PC-3 (cell line): ENCODE measurements around the gene STK25. TPM values are rescaled to one million over a fixed set of nuclear protein-coding genes. Genes with fewer than 3 reads are reported as not detected.

Experiments
- ATAC-seq: fragments of 200-7000 bp; cut with Tn5 transposase; 2 replicates; pipeline ENCODE4 v1.9.1; 2020; ENCODE audit warnings: mild to moderate bottlenecking, moderate library complexity
- BruUV-seq: library from RNA; stranded (reverse); fragments of 400-500 nt; replicated peaks from 2 replicates; lab custom pipeline; 2021; lab: Mats Ljungman, UMichigan
- CTCF ChIA-PET: fragments of 300-600 bp; sonication (Branson Sonifier 250); formaldehyde crosslinking; loops from one replicate; lab custom pipeline; 2022; ENCODE audit warnings: antibody characterized with exemption; lab: Charles Lee
- POLR2A ChIA-PET: fragments of 300-600 bp; sonication (Branson Sonifier 250); formaldehyde crosslinking; loops from one replicate; lab custom pipeline; 2022; ENCODE audit warnings: antibody characterized with exemption; ENCODE audit not compliant: unreplicated experiment; lab: Charles Lee
- DNase-seq: peaks from one replicate; pipeline ENCODE4 v3.0.0-alpha.2; 2015
- H2AFZ ChIP-seq: fragments of 300-600 bp; sonication (generic); 2 replicates; pipeline ENCODE4 v1.6.0; 2016; ENCODE audit warnings: antibody characterized with exemption, low read length
- H3F3A ChIP-seq: fragments of 300-600 bp; sonication (generic); one replicate; pipeline ENCODE4 v1.6.0; 2017; ENCODE audit warnings: antibody characterized with exemption, low read length, control low read depth, mild to moderate bottlenecking; ENCODE audit not compliant: unreplicated experiment
- H3K27ac ChIP-seq: fragments of 300-600 bp; sonication (generic); 2 replicates; pipeline ENCODE4 v1.5.1; 2016; ENCODE audit warnings: mild to moderate bottlenecking, low read length
- H3K27me3 ChIP-seq: fragments of 300-600 bp; sonication (generic); 2 replicates; pipeline ENCODE4 v1.6.1; 2016; ENCODE audit warnings: low read length, mixed read lengths
- H3K36me3 ChIP-seq: fragments of 300-600 bp; sonication (generic); 2 replicates; pipeline ENCODE4 v1.6.1; 2016; ENCODE audit warnings: low read depth, mixed run types, low read length, mixed read lengths
- H3K4me1 ChIP-seq: fragments of 300-600 bp; sonication (generic); 2 replicates; pipeline ENCODE4 v1.5.1; 2016; ENCODE audit warnings: low read length; ENCODE audit not compliant: insufficient read depth
- H3K4me2 ChIP-seq: fragments of 300-600 bp; sonication (generic); 2 replicates; pipeline ENCODE4 v1.6.0; 2016; ENCODE audit warnings: low read length
- H3K4me3 ChIP-seq: fragments of 300-600 bp; sonication (generic); 2 replicates; pipeline ENCODE4 v1.5.1; 2016; ENCODE audit warnings: mild to moderate bottlenecking, low read length, mixed read lengths
- H3K79me2 ChIP-seq: fragments of 300-600 bp; sonication (generic); 2 replicates; pipeline ENCODE4 v1.6.1; 2017; ENCODE audit warnings: low read length, mixed read lengths
- H3K9ac ChIP-seq: fragments of 300-600 bp; sonication (generic); 2 replicates; pipeline ENCODE4 v1.6.0; 2016; ENCODE audit warnings: mild to moderate bottlenecking, low read length
- H3K9me2 ChIP-seq: fragments of 300-600 bp; sonication (generic); replicated peaks from 2 replicates; pipeline ENCODE4 v1.6.1; 2016; ENCODE audit warnings: mixed run types, low read length, mixed read lengths
- H3K9me3 ChIP-seq: fragments of 300-600 bp; sonication (generic); 2 replicates; pipeline ENCODE4 v1.6.1; 2016; ENCODE audit warnings: low read length, mixed read lengths
- H4K20me1 ChIP-seq: fragments of 300-600 bp; sonication (generic); 2 replicates; pipeline ENCODE4 v1.6.1; 2016; ENCODE audit warnings: low read length, mixed read lengths
- EZH2 ChIP-seq: fragments of 300-600 bp; sonication (generic); IDR thresholded peaks from one replicate; pipeline ENCODE4 v1.6.1; 2017; ENCODE audit warnings: antibody characterized with exemption, mild to moderate bottlenecking, low read length; ENCODE audit not compliant: unreplicated experiment
- EZH2phosphoT487 ChIP-seq: fragments of 300-600 bp; sonication (generic); IDR thresholded peaks from 2 replicates; pipeline ENCODE4 v1.6.1; 2018; ENCODE audit warnings: mild to moderate bottlenecking, antibody characterized with exemption, low read length, borderline replicate concordance
- intact Hi-C: fragments of 100-400 bp; cut with micrococcal nuclease; formaldehyde crosslinking; loops from 2 replicates; pipeline ENCODE4 v1.9.0; 2023
- total RNA-seq: library from RNA; depleted of rRNA; stranded (reverse); fragments of >200 nt; gene quantifications from 2 replicates; pipeline ENCODE4 v1.2.3, GENCODE V29; 2014
- TF ChIP-seq, protein P1 (sequence below): fragments of 300-600 bp; sonication (generic); conservative IDR thresholded peaks from 2 replicates; pipeline ENCODE4 v1.5.1; 2017; ENCODE audit warnings: antibody characterized with exemption, low read depth, mild to moderate bottlenecking, low read length

The STK25 gene
- total RNA-seq, 1 experiment from 2014 or later: 198 TPM

DNA sequence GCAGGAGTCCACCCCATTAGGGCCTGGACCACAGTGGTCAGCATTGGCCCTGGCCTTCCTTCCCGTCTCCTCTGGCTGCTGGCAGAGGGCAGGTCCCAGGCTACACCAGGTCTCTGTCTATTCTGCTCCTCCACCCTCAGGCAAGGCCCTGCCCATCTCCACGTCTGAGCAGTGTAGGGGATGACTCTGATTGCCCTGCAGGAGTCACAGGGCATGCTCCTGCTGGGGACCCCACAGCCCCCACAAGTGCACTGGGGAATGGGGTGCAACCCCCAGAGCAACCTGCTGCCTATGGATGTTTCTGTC, 40.0 kb downstream of the STK25 start:
- no peaks in the 10 kb centered on the region for H3K9me3 ChIP-seq
- H3K4me1 ChIP-seq: no peaks in the 10 kb centered on the region
- intact Hi-C loops: no loop called here
- H3K27me3 ChIP-seq: no peaks in the 10 kb centered on the region
- H3F3A ChIP-seq: no peaks in the 10 kb centered on the region
- ChIA-PET CTCF (no interaction called here), POLR2A (no interaction called here)
- H3K4me2 ChIP-seq: no peak overlapping the region
- ATAC-seq (no peak), DNase-seq (no peak)
- TF ChIP-seq EZH2phosphoT487 (no peak), EZH2 (no peak)
- TF ChIP-seq, protein P1, sequence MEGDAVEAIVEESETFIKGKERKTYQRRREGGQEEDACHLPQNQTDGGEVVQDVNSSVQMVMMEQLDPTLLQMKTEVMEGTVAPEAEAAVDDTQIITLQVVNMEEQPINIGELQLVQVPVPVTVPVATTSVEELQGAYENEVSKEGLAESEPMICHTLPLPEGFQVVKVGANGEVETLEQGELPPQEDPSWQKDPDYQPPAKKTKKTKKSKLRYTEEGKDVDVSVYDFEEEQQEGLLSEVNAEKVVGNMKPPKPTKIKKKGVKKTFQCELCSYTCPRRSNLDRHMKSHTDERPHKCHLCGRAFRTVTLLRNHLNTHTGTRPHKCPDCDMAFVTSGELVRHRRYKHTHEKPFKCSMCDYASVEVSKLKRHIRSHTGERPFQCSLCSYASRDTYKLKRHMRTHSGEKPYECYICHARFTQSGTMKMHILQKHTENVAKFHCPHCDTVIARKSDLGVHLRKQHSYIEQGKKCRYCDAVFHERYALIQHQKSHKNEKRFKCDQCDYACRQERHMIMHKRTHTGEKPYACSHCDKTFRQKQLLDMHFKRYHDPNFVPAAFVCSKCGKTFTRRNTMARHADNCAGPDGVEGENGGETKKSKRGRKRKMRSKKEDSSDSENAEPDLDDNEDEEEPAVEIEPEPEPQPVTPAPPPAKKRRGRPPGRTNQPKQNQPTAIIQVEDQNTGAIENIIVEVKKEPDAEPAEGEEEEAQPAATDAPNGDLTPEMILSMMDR: no peak
- H3K9ac ChIP-seq: no peak overlapping the region
- no peak overlapping the region for H2AFZ ChIP-seq
- no peak overlapping the region for H3K4me3 ChIP-seq
- no TSS peak for BruUV-seq
- no peak overlapping the region for H3K27ac ChIP-seq
- H3K36me3 ChIP-seq: no peaks in the 10 kb centered on the region
- no peaks in the 10 kb centered on the region for H4K20me1 ChIP-seq
- H3K79me2 ChIP-seq: no peaks in the 10 kb centered on the region
- no peaks in the 10 kb centered on the region for H3K9me2 ChIP-seq

GRCh38 chr2:241467777-241468475, 40.5 kb downstream of the STK25 start:
- intact Hi-C loops: no loop called here
- CTCF ChIA-PET: no interaction called here
- TF ChIP-seq EZH2: no peak
- TF ChIP-seq EZH2phosphoT487: no peak
- TF ChIP-seq, protein P1: no peak

GRCh38 chr2:241466230-241466629, 42.2 kb downstream of the STK25 start:
- Histone ChIP-seq H3K27ac (no peak overlapping the region), H3K79me2 (no peaks in the 10 kb centered on the region), H3K4me1 (no peaks in the 10 kb centered on the region), H3K9me3 (no peaks in the 10 kb centered on the region), H3F3A (no peaks in the 10 kb centered on the region), H3K4me3 (no peak overlapping the region), H3K9ac (no peak overlapping the region), H4K20me1 (no peaks in the 10 kb centered on the region), H3K4me2 (no peak overlapping the region), H3K36me3 (no peaks in the 10 kb centered on the region), H2AFZ (no peak overlapping the region), H3K27me3 (no peaks in the 10 kb centered on the region), H3K9me2 (no peaks in the 10 kb centered on the region)
- ChIA-PET POLR2A (no interaction called here), CTCF (no interaction called here)
- intact Hi-C loops: no loop called here
- TF ChIP-seq EZH2phosphoT487 (no peak), EZH2 (no peak)
- TF ChIP-seq, protein P1: no peak
- DNase-seq (no peak), ATAC-seq (no peak)
- no TSS peak for BruUV-seq

More at GRCh38 chr2:241467777-241468475, 40.5 kb downstream of the STK25 start:
- Histone ChIP-seq H3K79me2 (no peaks in the 10 kb centered on the region), H3K27me3 (no peaks in the 10 kb centered on the region), H3K9ac (no peak overlapping the region), H3K4me2 (no peak overlapping the region), H3K27ac (no peak overlapping the region), H3F3A (no peaks in the 10 kb centered on the region), H3K4me3 (no peak overlapping the region), H2AFZ (no peak overlapping the region), H4K20me1 (no peaks in the 10 kb centered on the region), H3K9me3 (no peaks in the 10 kb centered on the region), H3K9me2 (no peaks in the 10 kb centered on the region), H3K36me3 (no peaks in the 10 kb centered on the region), H3K4me1 (no peaks in the 10 kb centered on the region)
- POLR2A ChIA-PET: no interaction called here
- DNase-seq (no peak), ATAC-seq (no peak)
- BruUV-seq: no TSS peak
